Measurements from ENCODE around the gene FRMD4A.
"Not testable (repeated sequence)": the region's sequence is repeated elsewhere in the genome, so short reads cannot be mapped to it uniquely, and the experiment has no call there.

Gene FRMD4A

DNA sequence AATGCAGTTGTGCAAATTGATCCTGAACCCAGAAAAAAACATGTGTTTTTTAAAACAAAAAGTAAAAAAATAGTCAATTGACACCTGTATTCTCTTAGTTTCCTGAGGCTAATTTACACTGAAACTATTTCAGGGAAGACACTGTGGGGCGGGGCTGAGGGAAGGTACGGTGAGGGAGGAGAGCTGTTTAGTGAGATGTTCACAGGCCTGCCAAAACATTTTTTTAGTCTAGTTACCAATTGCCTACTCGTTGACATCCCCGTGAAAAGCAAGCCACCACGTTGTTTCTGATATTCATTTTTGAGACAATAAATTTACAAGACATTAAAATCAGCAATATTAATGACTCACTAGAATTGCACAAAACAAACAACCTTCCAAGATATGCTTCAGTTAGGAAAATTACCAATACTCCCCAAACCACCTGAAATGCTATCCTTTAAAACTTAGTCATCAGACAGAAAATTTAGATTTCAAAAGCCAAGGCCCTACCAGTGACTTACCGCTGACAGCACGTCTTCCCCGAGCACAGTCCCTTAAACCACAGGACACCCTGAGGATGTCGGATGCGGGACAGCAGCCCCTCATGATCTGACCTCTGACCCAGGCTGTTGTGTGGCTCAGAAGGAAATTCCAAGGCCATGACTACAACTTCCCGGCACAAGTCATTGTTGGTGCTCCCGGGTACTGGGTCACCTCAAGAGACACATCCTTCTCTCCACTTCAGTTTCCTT lies 464.8 kb downstream of the FRMD4A start:
- DNase-seq, result no peak

DNA sequence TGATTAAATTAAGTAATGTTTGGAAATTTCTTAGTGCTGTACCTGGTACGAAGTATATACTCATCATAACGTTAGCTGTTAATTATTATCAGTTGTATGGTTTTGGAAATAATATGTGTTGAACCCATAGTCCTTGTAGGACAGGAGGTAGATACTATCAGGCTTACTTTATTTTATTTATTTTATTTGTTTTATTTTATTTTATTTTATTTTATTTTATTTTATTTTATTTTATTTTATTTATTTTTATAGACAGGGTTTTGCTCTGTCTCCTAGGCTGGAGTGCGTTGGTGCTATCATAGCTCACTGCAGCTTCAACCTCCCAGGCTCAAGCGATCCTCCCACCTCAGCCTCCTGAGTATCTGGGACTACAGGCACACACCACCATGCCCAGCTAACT lies 465.5 kb downstream of the FRMD4A start:
- not testable (repeated sequence) for DNase-seq

DNA sequence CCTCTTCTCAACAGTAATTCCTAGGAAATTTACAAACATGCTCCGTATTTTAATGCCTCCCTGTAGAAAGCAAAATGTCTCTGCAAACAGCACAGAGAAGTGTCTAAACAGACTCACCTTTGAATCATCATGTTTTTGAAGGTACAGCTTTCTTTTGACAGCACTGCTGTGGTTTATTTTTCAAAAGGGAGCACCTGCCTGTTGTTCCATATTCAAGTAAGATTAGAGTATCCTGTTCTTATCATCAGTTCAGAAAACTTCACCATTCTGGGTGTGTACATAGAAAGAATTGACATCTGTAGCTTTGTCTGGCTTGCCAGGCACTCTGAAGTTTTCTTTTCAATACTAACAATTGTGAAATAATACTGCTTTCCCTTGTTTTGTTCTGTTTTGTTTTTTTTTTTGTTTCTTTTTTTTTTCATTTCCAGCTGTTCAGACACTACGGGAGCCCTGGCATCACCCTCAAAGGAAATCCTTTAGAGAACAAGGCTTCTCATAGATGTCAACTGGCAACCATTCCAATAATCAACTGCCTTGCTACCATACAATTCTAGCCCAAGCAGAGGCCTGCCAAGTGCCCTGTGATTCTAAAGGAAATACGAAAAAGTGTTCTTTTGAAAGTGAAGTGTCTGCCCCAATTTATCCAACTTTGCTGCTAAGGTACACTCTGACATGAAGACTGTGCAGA lies 468.0 kb downstream of the FRMD4A start:
- no peak for DNase-seq

DNA sequence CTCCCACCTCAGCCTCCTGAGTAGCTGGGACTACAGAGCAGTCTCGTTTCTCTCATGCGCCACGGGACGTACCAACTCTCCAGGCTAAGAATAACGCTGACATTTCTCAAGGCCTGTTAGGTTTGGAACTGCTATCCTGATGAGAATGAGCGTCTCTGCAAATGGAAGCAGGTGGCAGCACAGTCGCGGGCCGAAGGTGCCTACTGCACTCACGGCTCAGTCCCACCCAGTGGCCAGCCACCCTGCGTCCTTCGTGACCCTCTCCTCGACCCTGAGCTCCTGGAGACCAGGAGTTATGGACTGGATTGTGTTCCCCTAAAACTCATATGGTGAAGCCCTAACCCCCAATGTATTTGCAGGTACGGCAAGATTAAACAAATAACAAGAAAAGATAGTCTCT lies 469.8 kb downstream of the FRMD4A start:
- no peak for DNase-seq

DNA sequence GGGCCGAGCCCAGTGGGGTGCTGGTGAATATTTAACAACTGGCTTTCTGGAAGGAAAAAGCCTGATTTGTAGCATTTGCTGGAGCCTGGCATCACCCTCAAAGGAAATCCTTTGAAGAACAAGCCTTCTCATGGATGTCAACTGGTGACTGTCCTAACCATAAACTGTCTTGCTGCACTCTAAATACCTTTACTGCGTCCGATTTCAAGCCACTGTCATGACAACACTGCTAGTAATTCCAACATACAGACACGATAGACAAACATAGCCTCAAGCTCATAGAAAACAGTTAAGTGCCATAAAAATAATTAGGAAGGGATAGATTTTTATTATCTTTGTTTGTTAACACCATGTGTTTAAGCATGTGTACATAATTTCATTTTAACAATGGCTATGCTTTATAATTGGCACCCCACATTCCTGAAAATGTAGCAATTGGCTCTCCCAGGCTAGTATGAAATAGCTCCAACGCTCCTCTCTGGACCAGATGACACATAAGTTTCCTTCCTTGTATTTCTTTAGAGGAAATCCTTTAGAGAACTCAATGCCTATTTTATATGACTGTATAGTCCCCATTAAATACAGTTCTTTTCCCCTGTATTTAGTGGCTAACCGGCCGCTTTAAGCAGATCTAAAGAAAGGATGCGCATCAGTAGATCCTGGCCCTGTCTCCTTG lies 470.6 kb downstream of the FRMD4A start:
- DNase-seq, result no peak

DNA sequence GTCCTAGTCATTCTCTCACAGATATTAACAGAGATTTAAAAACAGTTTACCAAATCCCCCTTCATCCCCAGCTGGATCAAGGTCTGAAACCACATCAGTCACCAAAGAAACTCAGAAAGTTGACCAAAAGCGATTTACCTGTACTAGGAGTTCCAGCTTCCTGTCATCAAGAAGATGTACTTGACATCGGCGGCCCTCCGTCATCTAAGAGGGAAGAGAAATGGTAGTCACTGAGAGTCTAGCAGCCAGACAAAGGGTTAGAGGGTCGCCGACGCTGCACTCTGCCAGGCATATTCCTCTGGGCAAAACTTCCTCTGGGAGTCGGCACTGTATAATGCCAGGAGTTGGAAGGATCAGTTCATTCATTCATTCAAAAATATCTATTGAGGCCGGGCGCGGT lies 472.0 kb downstream of the FRMD4A start:
- DNase-seq, result no peak

DNA sequence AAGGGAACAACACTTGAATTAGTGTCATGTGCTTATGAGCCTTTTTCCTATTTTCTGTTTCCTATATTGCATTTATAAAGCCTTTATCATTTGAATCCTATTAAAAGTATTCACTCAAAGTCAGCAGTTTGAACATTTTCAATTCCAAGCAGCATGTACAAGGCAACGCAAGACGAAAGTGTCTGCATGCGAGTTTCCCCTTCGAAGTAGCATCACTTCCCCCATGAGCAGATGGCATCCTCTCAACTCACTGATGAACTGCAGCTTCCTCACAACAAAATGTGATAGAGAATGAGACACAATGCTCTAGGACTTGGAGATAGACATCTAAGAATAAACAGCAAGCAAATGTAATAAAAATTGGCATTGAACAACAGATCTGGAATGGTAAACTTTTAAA lies 473.3 kb downstream of the FRMD4A start:
- no peak for DNase-seq

DNA sequence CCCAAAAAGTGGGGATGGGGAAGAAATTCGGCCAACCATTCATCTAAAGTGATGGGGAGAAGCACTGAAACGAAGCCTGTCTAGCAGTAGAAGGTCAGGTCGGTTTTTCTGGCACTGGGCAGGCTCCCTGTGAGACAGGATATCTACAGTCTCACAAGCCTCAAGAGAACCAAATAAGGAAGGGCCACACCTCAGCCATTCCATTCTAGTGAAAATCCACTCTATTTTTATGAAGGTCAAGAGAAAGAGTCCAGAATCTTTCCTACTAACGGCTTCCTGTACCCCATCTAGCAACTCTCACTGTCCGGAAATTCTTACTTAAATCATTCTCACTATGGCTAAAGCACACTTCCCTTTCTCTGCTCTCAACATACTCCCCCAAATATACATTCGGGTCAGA lies 476.9 kb downstream of the FRMD4A start:
- no peak for DNase-seq

DNA sequence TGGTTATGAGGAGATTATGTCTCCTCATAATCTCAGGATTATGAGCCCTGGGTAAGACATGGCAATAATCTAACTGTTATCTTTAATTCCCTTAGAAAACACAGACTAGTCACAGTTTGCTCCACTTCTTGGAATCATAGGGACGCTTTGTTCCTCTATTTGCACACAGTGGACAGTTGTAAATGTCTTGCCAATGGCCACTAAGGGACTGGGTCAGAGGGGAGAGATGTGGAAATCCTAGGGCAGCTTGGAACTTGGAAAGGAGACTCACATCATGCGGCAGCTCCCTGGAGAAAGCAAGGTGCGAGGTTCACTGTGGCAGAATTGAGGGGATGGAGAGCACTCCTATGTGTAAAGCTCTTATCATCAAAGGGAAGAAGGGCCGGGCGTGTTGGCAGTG lies 477.9 kb downstream of the FRMD4A start:
- no peak for DNase-seq

DNA sequence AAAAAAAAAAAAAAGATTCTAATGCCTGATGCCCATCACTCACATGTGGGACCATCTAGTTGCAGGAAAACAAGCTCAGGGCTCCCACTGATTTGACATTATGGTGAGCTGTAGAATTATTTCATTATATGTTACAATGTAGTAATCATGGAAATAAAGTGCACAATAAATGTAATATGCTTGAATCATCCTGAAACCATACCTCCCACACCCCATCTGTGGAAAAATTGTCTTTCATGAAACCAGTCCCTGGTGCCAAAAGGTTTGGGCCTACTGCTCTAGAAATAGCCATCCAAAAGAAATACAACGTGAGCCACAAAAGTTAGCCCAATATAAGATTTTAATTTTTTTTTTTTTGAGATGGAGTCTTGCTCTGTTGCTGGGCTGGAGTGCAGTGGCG lies 478.8 kb downstream of the FRMD4A start:
- DNase-seq, result no peak

DNA sequence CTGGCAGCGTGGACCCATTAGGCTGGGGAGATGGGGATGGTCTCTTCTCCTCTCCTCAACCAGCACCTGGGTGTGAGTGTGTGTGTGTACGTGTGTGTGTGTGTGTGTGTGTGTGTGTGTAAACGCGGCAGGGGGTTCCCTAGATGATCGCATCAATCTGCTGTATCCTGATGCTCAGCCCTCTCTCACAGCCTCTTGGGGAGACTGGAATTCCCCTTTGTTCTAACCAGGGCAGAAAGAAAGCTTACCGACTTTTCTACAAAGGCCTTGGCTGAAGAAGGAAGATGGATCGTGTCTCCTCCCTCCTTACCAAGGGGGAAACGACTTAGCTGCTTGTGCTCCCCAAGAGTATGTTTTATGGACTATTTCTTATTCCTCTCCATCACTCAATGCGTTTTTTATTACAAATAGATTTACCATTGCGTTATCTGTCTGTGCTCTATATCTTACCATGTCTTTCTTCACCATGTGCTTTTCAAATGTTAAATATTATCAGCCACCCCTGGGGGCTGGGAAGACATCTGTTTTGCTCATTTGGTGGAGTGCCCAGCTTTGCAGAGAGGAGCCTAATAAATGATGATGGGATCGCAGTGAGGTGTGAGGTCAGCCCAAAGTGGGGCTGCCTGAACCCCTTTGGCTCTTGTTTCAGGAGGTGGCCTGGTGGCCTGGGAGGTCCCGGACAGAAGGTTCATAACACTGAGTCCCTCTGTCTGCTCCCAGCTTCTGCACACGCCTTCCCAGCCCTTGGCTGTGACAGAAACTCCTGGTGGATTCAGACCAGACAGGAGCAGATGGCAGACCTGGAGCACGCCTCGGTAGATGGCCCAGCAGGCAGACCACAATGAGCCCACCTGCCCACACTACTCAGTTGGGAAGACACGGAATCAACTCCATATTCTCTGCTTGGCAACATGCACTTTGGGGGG lies 481.9 kb downstream of the FRMD4A start:
- DNase-seq, result no peak

DNA sequence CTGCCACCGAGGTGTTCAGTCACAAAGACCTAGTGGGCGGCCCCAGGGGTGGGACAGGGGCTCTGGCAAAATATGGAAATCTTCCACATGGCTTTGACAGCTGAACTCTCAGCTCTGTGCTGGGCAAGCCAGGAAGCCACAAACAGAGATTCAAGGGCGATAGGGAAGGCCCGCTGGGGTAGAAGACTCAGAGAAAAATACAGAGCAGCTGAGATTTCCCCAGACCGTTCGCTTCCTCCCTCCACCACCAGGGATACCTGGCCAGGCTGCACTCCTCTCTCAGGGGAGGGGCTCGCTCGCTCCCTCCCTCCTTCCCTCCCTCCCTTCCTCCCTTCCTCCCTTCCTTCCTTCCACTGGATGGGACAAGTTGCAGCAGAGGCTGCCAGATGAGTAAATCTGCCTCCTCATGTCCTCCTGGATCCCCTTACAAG lies 483.5 kb downstream of the FRMD4A start:
- no peak for DNase-seq

DNA sequence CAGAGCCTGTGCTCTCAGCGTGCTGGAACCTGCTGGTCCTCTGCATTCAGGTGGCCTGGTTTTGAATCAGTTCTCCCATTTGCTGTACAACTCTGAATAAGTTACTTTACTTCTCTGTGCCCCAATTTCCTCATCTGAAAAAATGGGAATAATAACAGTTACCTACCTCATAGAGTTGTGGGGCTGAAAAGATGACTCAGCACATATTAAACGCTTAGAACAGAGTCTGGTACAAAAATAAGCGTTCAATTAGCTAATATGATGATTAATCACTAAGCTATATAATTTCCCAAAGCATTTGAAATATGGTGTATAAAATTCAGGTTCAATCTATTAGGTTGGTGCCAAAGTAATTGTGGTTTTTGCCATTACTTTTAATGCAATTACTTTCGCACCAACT lies 484.8 kb downstream of the FRMD4A start:
- DNase-seq, result no peak

DNA sequence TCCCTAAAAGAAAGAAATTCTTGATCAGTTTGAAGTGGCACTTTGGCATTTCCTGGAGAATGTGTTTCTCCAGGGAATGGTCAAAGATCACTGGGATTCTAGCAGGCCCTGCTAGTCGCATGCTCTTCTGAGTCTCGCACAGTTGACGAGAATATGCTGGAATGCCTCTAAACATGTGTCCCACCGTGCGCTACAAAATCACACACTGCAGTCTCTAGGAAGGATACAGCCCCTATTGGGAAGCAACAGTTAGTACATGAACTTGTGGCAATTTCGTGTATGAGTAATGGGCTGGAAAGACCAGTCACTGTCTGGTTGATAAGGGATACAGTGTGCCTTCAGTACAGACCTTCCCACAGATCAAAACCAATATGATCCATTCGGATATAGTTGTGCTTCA lies 486.1 kb downstream of the FRMD4A start:
- no peak for DNase-seq

DNA sequence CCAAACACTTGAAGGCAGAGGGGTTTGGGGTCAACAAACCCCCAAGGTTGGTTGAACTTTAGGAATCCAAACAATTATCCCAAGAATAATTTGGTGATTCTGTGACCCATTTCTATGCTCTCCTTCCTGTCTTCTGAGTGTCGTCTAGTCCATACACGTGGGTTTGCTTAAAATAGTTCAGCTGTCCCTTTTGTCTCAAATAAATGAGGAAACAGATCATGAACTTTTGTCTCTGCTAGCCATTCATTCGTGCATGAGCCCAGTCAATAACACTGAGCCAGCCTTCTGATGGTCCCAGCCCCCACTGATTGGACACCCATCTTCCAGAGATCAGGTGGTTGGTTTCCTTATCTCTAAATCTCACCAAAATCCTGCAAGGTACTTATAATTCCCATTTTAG lies 488.6 kb downstream of the FRMD4A start:
- no peak for DNase-seq

DNA sequence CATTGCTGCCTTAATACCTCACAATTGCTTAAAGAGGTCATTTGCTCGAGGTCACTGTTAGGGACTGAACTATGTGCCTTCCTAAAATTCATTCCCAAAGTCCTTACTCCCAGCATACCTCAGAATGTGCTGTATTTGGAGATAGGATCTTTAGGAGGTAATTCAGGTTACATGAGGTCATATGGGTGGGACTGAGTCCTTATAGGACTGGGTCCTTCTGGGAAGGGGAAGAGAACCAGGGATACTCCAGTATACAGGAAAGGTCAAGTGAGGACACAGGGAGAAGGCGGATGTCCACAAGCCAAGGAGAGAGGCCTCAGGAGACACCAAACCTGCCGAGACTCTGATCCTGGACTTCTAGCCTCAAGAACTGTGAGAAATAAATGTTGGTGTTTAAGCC lies 490.7 kb downstream of the FRMD4A start:
- DNase-seq, result no peak

DNA sequence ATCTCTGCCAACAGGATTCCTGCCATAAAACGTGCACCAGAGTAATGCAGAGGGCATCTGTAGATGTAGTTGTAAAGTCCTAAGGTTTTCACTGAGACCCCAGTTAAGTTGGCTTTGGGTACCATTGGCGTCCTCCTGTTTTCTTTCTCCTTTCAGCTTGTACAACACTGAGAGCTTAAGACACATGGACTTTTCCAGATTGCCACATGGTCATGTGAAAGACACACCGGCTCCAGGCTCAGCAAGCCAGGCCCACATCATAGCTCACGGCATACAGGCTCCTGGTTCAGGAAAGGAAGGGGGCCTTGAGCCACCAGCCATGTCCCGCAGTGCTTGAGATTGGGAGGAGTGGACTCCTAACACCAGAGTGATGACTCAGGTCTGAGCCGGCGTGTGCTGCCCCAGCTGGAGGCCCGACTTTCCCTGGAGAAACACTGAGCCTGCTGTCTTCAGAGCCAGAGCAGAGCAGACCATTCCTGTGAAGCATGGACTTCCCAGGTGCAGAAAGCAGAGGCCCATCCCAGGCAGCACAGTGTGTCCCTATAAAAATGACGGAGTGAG lies 491.2 kb downstream of the FRMD4A start:
- no peak for DNase-seq

DNA sequence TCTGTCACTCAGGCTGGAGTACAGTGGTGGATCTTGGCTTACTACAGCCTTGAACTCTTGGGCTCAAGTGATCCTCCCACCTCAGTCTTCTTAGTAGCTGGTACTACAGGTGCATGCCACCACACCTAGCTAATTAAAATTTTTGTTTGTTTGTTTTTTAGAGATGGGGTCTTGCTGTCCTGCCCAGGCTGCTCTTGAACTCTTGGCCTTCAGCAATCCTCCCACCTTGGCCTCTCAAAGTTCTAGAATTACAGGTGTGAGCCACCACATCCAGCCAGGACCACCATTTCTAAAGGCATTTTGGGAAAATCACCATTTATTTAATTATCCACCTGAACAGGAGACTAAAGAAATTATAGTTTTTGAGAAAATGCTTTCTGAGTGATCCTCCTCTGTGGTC lies 491.7 kb downstream of the FRMD4A start:
- no peak for DNase-seq

DNA sequence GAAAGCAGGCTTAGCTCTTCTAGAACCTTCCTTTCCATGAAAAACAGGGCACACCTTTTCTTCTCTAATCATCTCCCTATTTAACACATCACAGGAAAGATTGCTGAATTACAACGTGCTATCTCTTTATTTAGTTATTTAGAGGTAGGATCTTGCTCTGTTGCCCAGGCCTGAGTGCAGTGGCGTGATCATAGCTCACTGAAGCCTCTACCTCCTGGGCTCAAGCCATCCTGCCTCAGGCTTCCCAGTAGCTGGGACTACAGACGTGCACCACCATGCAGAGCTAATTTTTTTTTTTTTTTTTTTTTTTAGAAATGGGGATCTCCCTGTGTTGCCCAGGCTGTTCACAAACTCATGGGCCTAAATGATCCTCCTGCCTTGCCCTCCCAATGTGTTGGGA lies 492.8 kb downstream of the FRMD4A start:
- no peak for DNase-seq

DNA sequence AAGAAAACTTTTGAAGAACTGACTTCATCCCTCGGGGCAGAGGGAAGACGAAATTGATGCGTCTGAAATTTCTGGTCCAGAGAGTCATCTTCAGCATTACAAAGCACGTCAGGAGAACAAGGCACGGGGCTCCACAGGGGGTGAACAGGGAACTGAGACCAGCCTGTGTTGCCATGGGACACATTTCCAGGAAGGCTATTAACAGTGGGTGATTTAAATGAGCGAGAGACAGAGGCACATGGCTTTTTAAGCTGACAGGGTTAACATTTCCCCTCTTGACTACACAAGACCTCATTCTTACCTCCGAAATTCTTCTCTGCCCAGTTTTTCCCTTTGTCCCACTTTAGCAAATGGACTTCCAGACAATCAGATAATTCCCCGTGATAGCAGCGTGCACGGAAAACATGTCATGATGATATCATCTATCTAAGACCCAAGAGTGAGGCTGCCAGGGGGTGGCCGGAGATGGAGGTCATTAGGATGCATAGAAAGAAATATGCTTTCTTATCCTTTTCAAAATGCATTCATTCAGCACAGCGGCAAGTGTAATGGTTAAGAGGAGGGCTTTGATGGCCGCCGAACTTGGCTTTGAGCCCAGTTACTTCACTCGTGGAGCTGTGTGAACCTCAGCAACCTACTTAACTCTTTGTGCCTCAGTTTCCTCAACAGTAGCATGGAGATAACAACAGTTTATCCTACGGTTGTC lies 496.0 kb downstream of the FRMD4A start:
- DNase-seq, result no peak

DNA sequence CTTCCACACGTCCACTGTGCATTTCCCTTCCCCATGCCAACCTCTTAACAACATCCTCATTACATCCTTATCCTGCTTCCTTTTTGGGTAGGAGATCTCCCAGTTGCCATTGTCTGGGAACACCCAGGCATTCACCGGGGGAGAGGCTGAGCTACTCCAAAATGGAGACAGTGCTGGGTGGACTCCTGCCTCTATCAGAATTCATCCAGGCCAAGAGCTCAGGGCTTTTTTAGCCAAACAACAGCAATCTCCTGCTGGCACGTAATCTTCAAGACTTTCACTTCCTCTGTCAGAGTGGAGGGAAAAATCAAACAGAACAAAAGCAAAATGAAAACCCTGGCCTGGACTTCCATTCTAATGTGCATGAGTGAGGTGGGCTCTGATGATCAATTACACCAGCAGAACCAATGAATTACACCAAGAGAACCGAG lies 499.0 kb downstream of the FRMD4A start:
- DNase-seq, result no peak

DNA sequence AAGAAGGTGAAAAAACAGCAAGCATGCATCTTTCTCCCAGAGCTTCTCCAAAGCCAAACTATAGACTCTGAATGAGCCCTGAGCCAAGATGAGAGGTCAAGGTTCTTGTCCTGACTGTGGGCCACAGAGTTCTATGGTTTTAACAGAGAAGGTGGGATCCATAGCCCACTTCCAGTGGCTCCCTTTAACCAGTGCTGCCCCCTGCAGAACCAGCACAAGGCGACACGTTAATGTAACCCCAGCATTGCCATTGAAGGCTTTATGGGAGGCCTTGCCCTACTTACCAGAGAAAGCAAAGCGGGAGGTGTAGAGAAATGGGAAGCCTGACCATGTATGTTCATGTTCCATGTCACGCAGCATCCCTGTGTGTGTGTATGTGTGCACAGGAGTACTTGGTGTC lies 500.3 kb downstream of the FRMD4A start:
- no peak for DNase-seq

Measured in CD4-positive, alpha-beta T cell treated with Interleukin-21 for 1 hour (primary cell).